Measurements from ENCODE around the gene DAGLB. TPM values are rescaled to one million over a fixed set of nuclear protein-coding genes. Genes with fewer than 3 reads are reported as not detected.

The DAGLB gene
- total RNA-seq, 1 experiment from 2014 or later = 23.4 TPM

DNA sequence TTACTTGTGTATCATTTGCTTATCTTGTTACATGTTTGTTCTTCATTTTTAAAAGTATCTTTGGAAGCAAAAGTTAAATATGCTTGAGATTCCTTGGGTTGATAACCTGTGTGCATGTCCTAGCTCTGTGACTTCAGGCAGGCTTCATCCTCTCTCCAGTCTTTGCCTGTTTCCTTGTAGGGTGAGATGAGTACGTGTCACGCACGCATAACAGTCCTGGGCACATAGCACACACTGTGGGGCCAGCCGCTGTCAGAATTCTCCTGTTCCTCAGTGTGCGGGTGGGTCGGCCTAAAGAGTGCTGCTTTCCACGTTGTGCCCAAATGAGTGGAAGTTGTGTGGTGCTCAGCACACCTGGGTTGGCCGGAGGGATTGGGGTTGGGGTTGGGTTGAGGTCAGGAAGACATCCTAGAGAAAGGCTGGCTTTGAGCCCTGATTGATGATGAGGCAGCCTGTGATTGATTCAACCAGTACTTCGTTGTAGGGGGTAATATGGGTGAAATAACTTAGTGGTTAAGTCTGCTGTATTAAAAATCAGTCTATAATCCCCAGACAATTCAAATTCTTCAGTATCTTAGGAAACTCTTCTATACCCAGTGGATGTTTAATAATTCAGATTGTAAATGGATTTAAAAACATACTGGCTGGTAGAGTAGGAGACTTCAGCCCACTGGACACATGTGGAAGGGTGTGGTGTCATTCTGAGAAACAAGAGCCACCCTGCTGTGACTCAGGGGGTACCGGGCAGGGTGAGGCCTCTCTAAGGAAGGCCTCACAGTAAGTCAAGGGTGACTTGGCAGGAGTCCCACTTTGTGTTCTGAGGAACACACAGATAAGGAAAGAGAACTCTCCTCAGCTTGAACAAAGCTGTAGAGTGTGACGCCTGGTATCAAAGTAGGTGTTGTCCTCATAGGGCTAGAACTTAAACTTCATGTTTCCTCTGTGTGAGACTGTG, 54.8 kb downstream of the DAGLB start:
- intact Hi-C loops (cut with micrococcal nuclease) = loop anchor here (1.0 to 5.0 kb wide), 3 partner anchors 8 to 44 kb away; no protein-coding TSS in a partner anchor

DNA sequence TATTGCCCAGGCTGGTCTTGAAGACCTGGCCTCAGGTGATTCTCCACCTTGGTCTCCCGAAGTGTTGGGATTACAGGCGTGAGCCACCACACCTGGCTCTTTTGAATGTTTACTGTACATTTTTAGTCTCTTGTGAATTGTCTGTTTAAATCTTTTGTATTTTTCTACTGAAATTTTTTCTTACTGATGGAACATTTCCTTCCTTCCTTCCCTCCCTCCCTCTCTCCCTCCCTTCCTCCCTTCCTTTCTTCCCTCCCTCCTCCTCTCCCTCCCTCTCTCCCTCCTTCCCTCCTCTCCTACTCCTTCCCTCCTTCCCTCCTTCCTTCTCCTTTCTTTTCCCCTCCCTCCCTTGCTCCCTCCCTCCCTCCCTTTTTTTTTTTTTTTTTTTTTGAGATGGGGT, 58.0 kb downstream of the DAGLB start:
- no peak overlapping the region for H3K27ac ChIP-seq (ENCODE audit: low read length)
- BruUV-seq (replicated peaks) = no TSS peak
- no peak overlapping the region for H3K4me3 ChIP-seq (ENCODE audit: low read length)
- no peak overlapping the region for H3K4me2 ChIP-seq (ENCODE audit: low read length)
- CTCF ChIA-PET = no interaction called here
- no peak overlapping the region for H3K9ac ChIP-seq (ENCODE audit: low read length)
- no peak for DNase-seq
- peaks cover 58% of the 10 kb centered on the region for H3K4me1 ChIP-seq (ENCODE audit: insufficient read depth, low read length)
- POLR2A ChIA-PET (ENCODE audit: unreplicated experiment) = interaction anchor here (0.6 kb wide), 1 partner anchor 107 kb away, joined by 6 read pairs; no protein-coding TSS in a partner anchor
- no peaks in the 10 kb centered on the region for H3K9me3 ChIP-seq (ENCODE audit: low read length)
- no peaks in the 10 kb centered on the region for H3K9me2 ChIP-seq (replicated peaks; ENCODE audit: low read length)
- peaks cover 11% of the 10 kb centered on the region for H4K20me1 ChIP-seq (ENCODE audit: low read length)
- H3K27me3 ChIP-seq (ENCODE audit: low read length) = no peaks in the 10 kb centered on the region
- no peak for ATAC-seq
- H3K36me3 ChIP-seq (ENCODE audit: low read depth, low read length) = peaks cover 38% of the 10 kb centered on the region
- TF ChIP-seq CTCF (conservative IDR thresholded peaks at IDR 0.05; ENCODE audit: low read depth, low read length) (no peak), EZH2phosphoT487 (IDR thresholded peaks at IDR 0.05; ENCODE audit: borderline replicate concordance, low read length) (no peak), EZH2 (IDR thresholded peaks at IDR 0.05; ENCODE audit: low read length, unreplicated experiment) (no peak)
- H3F3A ChIP-seq (ENCODE audit: low read length, unreplicated experiment) = peaks cover 20% of the 10 kb centered on the region
- H3K79me2 ChIP-seq (ENCODE audit: low read length) = peaks cover 93% of the 10 kb centered on the region
- intact Hi-C loops (cut with micrococcal nuclease) = loop anchor here (5.0 kb wide), 1 partner anchor 48 kb away; no protein-coding TSS in a partner anchor
- H2AFZ ChIP-seq (ENCODE audit: low read length) = no peak overlapping the region

More for the DNA sequence above, 54.8 kb downstream of the DAGLB start:
- no peak for TF ChIP-seq EZH2 (IDR thresholded peaks at IDR 0.05; ENCODE audit: low read length, unreplicated experiment)
- TF ChIP-seq CTCF (conservative IDR thresholded peaks at IDR 0.05; ENCODE audit: low read depth, low read length) = no peak
- TF ChIP-seq EZH2phosphoT487 (IDR thresholded peaks at IDR 0.05; ENCODE audit: borderline replicate concordance, low read length) = no peak
- peak; percentile 97 for DNase-seq
- Histone ChIP-seq H4K20me1 (ENCODE audit: low read length) (peaks cover 16% of the 10 kb centered on the region; the same call in 1 of the 2 replicates), H3K9me2 (replicated peaks; ENCODE audit: low read length) (no peaks in the 10 kb centered on the region), H3K27me3 (ENCODE audit: low read length) (no peaks in the 10 kb centered on the region), H3K27ac (ENCODE audit: low read length) (peak overlapping the region; percentile 98), H3F3A (ENCODE audit: low read length, unreplicated experiment) (peaks cover 14% of the 10 kb centered on the region), H3K4me3 (ENCODE audit: low read length) (peak overlapping the region; percentile 41), H3K9me3 (ENCODE audit: low read length) (no peaks in the 10 kb centered on the region), H3K4me1 (ENCODE audit: insufficient read depth, low read length) (peaks cover 45% of the 10 kb centered on the region), H3K9ac (ENCODE audit: low read length) (peak overlapping the region; percentile 73), H3K36me3 (ENCODE audit: low read depth, low read length) (peaks cover 39% of the 10 kb centered on the region), H3K79me2 (ENCODE audit: low read length) (peaks cover 95% of the 10 kb centered on the region), H2AFZ (ENCODE audit: low read length) (no peak overlapping the region), H3K4me2 (ENCODE audit: low read length) (peak overlapping the region; percentile 72)
- ChIA-PET POLR2A (ENCODE audit: unreplicated experiment) (no interaction called here), CTCF (no interaction called here)
- peak; percentile 98 for ATAC-seq
- TSS peak; percentile 97 for BruUV-seq (replicated peaks)

All from PC-3 (cell line).